Skeletal muscle satellite cell (primary cell): ENCODE measurements around the gene APOC3. TPM values are rescaled to one million over a fixed set of nuclear protein-coding genes. Genes with fewer than 3 reads are reported as not detected.
A peak's percentile ranks its signal among the peaks of the same experiment; 100 is the strongest.

ENCODE experiments used
- H3K27me3 ChIP-seq: 2 replicates; pipeline ENCODE4 v1.7.0; 2013; ENCODE audit warnings: low read length; ENCODE audit not compliant: control insufficient read depth, insufficient read depth
- H3K36me3 ChIP-seq: 2 replicates; pipeline ENCODE4 v1.7.0; 2013; ENCODE audit warnings: mild to moderate bottlenecking, control low read depth, low read length; ENCODE audit not compliant: insufficient read depth
- H3K4me1 ChIP-seq: 2 replicates; pipeline ENCODE4 v1.7.0; 2013; ENCODE audit warnings: low read length; ENCODE audit not compliant: control insufficient read depth, insufficient read depth
- H3K4me2 ChIP-seq: 2 replicates; pipeline ENCODE4 v1.7.0; 2013; ENCODE audit warnings: mild to moderate bottlenecking, low read length
- H3K4me3 ChIP-seq: 2 replicates; pipeline ENCODE4 v1.7.0; 2013; ENCODE audit warnings: low read length
- H3K9ac ChIP-seq: 2 replicates; pipeline ENCODE4 v1.7.0; 2013; ENCODE audit warnings: mild to moderate bottlenecking, low read depth, low read length, moderate library complexity
- H3K9me3 ChIP-seq: replicated peaks from 2 replicates; pipeline ENCODE4 v1.7.0; 2013; ENCODE audit warnings: mild to moderate bottlenecking, control low read depth, low read length
- total RNA-seq: library from RNA; depleted of rRNA; stranded (reverse); fragments of >200 nt; gene quantifications from 2 replicates; pipeline ENCODE4 v1.2.3, GENCODE V29; 2012; rRNA removed

APOC3 gene
- 0.76 TPM in 1 of 2 replicates, not detected in the other for total RNA-seq

GRCh38 chr11:116829525-116830183 lies at the start of gene APOC3:
APOC3 (plus strand) TSS chr11:116829907; CDS start chr11:116830583, 676 bp downstream.
- Histone ChIP-seq H3K36me3 (no peaks in the 10 kb centered on the region), H3K4me1 (peaks cover 5% of the 10 kb centered on the region), H3K4me3 (no peak within 1 kb of the TSS), H3K27me3 (no peaks in the 10 kb centered on the region), H3K9me3 (no peaks in the 10 kb centered on the region), H3K4me2 (no peak within 1 kb of the TSS), H3K9ac (no peak within 1 kb of the TSS)

- no peak overlapping the region for H3K4me2 ChIP-seq
- peaks cover 16% of the 10 kb centered on the region for H3K4me1 ChIP-seq
- no peak overlapping the region for H3K4me3 ChIP-seq
- peaks cover 87% of the 10 kb centered on the region for H3K36me3 ChIP-seq
- no peaks in the 10 kb centered on the region for H3K9me3 ChIP-seq
- no peak overlapping the region for H3K9ac ChIP-seq
- H3K27me3 ChIP-seq = no peaks in the 10 kb centered on the region
These were observed 47.0 kb upstream of the APOC3 start for GRCh38 chr11:116782728-116783127.

- peak overlapping the region; percentile 94 for H3K4me2 ChIP-seq
- no peaks in the 10 kb centered on the region for H3K27me3 ChIP-seq
- H3K36me3 ChIP-seq = peaks cover 53% of the 10 kb centered on the region
- H3K9ac ChIP-seq = peak overlapping the region; percentile 86
- no peaks in the 10 kb centered on the region for H3K9me3 ChIP-seq
- peaks cover 27% of the 10 kb centered on the region for H3K4me1 ChIP-seq
- peak overlapping the region; percentile 77 for H3K4me3 ChIP-seq
These were observed 43.4 kb upstream of the APOC3 start for GRCh38 chr11:116786326-116786725.

- H3K9ac ChIP-seq = peak overlapping the region; percentile 86
- H3K4me1 ChIP-seq = peaks cover 33% of the 10 kb centered on the region
These were observed 42.7 kb upstream of the APOC3 start for GRCh38 chr11:116786966-116787365.

GRCh38 chr11:116787436-116787785 lies 42.3 kb upstream of the APOC3 start:
- peak overlapping the region; percentile 94 for H3K4me2 ChIP-seq
- H3K4me3 ChIP-seq = peak overlapping the region; percentile 77
- no peaks in the 10 kb centered on the region for H3K27me3 ChIP-seq
- H3K4me1 ChIP-seq = peaks cover 37% of the 10 kb centered on the region
- H3K9ac ChIP-seq = peak overlapping the region; percentile 86
- H3K9me3 ChIP-seq = no peaks in the 10 kb centered on the region
- peaks cover 44% of the 10 kb centered on the region for H3K36me3 ChIP-seq

More at GRCh38 chr11:116786966-116787365, 42.7 kb upstream of the APOC3 start:
- Histone ChIP-seq H3K4me3 (peak overlapping the region; percentile 77), H3K27me3 (no peaks in the 10 kb centered on the region), H3K4me2 (peak overlapping the region; percentile 94), H3K9me3 (no peaks in the 10 kb centered on the region), H3K36me3 (peaks cover 49% of the 10 kb centered on the region)

GRCh38 chr11:116787786-116788486 lies 41.8 kb upstream of the APOC3 start, which contains the start of gene ZPR1:
ZPR1 (minus strand) TSS chr11:116788023; CDS start chr11:116787990, 33 bp downstream.
- peak within 1 kb of the TSS; percentile 77 for H3K4me3 ChIP-seq
- peak within 1 kb of the TSS; percentile 86 for H3K9ac ChIP-seq
- no peaks in the 10 kb centered on the region for H3K9me3 ChIP-seq
- peaks cover 40% of the 10 kb centered on the region for H3K4me1 ChIP-seq
- H3K36me3 ChIP-seq = peaks cover 39% of the 10 kb centered on the region
- H3K4me2 ChIP-seq = peak within 1 kb of the TSS; percentile 94
- no peaks in the 10 kb centered on the region for H3K27me3 ChIP-seq

GRCh38 chr11:116788534-116788933 lies 41.2 kb upstream of the APOC3 start:
- Histone ChIP-seq H3K9me3 (no peaks in the 10 kb centered on the region), H3K4me1 (peaks cover 43% of the 10 kb centered on the region), H3K36me3 (peaks cover 33% of the 10 kb centered on the region), H3K9ac (peak overlapping the region; percentile 86), H3K4me3 (peak overlapping the region; percentile 77), H3K27me3 (no peaks in the 10 kb centered on the region), H3K4me2 (peak overlapping the region; percentile 94)

GRCh38 chr11:116788975-116789374 lies 40.7 kb upstream of the APOC3 start:
- H3K9ac ChIP-seq = no peak overlapping the region
- H3K4me3 ChIP-seq = no peak overlapping the region
- peaks cover 47% of the 10 kb centered on the region for H3K4me1 ChIP-seq
- peak overlapping the region; percentile 94 for H3K4me2 ChIP-seq
- H3K36me3 ChIP-seq = peaks cover 29% of the 10 kb centered on the region
- no peaks in the 10 kb centered on the region for H3K27me3 ChIP-seq
- H3K9me3 ChIP-seq = no peaks in the 10 kb centered on the region

GRCh38 chr11:116790167-116791001 lies 39.3 kb upstream of the APOC3 start:
- Histone ChIP-seq H3K4me2 (no peak overlapping the region), H3K9ac (no peak overlapping the region), H3K4me1 (peaks cover 47% of the 10 kb centered on the region), H3K9me3 (no peaks in the 10 kb centered on the region), H3K36me3 (peaks cover 15% of the 10 kb centered on the region), H3K27me3 (no peaks in the 10 kb centered on the region), H3K4me3 (no peak overlapping the region)

- Histone ChIP-seq H3K4me3 (peak overlapping the region; percentile 36), H3K4me2 (peak overlapping the region; percentile 68), H3K4me1 (peaks cover 46% of the 10 kb centered on the region), H3K36me3 (peaks cover 6% of the 10 kb centered on the region), H3K27me3 (no peaks in the 10 kb centered on the region), H3K9ac (no peak overlapping the region), H3K9me3 (no peaks in the 10 kb centered on the region)
These were observed 38.5 kb upstream of the APOC3 start for GRCh38 chr11:116791002-116791812.
